ENCODE measurements around the gene SOCS2.

DNA sequence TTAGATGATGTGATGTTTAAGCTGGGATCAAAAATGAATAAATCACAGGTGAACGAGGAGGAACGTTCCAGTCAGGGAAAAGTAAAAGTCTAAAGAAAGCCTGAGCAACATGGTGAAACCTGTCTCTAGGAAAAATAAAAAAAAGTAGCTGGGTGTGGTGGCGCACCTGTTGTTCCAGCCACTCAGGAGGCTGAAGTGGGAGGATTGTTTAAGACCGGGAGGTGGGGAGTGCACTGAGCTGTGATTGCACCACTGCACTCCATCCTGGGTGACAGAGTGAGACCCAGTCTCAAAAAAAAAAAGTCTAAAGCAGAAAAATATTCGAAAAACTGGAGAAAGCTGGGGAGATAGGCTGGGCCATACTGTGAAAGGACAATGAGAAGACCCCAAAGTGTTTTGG, 39.2 kb upstream of the SOCS2 start:
- no peak for TF ChIP-seq POLR2A (IDR thresholded peaks at IDR 0.05)
- TF ChIP-seq, protein P1, sequence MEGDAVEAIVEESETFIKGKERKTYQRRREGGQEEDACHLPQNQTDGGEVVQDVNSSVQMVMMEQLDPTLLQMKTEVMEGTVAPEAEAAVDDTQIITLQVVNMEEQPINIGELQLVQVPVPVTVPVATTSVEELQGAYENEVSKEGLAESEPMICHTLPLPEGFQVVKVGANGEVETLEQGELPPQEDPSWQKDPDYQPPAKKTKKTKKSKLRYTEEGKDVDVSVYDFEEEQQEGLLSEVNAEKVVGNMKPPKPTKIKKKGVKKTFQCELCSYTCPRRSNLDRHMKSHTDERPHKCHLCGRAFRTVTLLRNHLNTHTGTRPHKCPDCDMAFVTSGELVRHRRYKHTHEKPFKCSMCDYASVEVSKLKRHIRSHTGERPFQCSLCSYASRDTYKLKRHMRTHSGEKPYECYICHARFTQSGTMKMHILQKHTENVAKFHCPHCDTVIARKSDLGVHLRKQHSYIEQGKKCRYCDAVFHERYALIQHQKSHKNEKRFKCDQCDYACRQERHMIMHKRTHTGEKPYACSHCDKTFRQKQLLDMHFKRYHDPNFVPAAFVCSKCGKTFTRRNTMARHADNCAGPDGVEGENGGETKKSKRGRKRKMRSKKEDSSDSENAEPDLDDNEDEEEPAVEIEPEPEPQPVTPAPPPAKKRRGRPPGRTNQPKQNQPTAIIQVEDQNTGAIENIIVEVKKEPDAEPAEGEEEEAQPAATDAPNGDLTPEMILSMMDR (IDR thresholded peaks at IDR 0.05), result no peak
